Fibroblast of mammary gland (primary cell): ENCODE results near the gene CHD9NB.

Experiments
- DNase-seq: peaks from one replicate; pipeline ENCODE4 v3.0.0-alpha.2; 2010; ENCODE audit warnings: low read depth
- H3K4me3 ChIP-seq: 2 replicates; pipeline ENCODE4 v1.5.1; 2011; ENCODE audit warnings: low read depth, mild to moderate bottlenecking, low read length, moderate library complexity; ENCODE audit not compliant: control insufficient read depth
- TF ChIP-seq, protein P1 (sequence below): conservative IDR thresholded peaks from 2 replicates; pipeline ENCODE4 v1.5.1; 2011; ENCODE audit warnings: low read depth, low read length, inconsistent platforms; ENCODE audit not compliant: control insufficient read depth, insufficient read depth

Gene CHD9NB

DNA sequence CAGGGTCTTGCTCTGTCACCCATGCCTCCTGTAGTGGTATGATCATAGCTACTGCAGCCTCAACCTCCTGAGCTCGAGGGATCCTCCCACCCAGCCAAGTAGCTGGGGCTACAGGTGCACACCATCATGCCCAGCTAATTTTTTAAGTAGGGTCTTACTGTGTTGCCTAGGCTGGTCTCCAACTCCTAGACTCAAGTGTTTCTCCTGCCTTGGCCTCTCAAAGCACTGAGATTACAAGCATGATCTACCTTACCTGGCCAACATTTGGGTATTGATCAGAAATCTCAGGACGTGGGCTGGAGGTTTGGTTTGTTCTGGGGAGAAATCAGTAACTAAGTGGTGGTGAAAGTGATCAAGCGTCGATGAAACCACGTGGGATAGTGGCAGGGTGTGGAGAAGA lies 6.2 kb upstream of the CHD9NB start:
- no peak for DNase-seq
- TF ChIP-seq, protein P1, sequence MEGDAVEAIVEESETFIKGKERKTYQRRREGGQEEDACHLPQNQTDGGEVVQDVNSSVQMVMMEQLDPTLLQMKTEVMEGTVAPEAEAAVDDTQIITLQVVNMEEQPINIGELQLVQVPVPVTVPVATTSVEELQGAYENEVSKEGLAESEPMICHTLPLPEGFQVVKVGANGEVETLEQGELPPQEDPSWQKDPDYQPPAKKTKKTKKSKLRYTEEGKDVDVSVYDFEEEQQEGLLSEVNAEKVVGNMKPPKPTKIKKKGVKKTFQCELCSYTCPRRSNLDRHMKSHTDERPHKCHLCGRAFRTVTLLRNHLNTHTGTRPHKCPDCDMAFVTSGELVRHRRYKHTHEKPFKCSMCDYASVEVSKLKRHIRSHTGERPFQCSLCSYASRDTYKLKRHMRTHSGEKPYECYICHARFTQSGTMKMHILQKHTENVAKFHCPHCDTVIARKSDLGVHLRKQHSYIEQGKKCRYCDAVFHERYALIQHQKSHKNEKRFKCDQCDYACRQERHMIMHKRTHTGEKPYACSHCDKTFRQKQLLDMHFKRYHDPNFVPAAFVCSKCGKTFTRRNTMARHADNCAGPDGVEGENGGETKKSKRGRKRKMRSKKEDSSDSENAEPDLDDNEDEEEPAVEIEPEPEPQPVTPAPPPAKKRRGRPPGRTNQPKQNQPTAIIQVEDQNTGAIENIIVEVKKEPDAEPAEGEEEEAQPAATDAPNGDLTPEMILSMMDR: no peak
- H3K4me3 ChIP-seq: no peak overlapping the region

DNA sequence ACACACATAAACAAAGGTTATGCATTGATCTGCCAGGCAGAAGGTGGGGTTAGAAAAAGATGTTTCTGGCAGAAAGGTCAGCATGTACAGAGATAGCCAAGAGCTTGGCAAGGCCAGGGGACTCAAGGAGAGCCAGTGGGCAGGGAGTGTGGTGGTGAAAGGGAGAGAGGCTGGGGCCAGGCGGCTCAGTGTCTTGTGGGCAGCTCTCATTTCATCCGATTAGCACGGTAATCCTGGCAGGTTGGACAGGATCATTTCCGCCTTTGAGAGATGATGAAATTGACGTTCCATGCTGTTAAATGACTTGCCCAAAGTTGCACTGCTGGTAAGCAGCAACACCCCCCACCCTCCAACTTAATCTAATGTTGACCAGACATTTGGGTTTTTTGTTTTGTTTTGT lies 5.7 kb upstream of the CHD9NB start:
- TF ChIP-seq, protein P1: no peak

DNA sequence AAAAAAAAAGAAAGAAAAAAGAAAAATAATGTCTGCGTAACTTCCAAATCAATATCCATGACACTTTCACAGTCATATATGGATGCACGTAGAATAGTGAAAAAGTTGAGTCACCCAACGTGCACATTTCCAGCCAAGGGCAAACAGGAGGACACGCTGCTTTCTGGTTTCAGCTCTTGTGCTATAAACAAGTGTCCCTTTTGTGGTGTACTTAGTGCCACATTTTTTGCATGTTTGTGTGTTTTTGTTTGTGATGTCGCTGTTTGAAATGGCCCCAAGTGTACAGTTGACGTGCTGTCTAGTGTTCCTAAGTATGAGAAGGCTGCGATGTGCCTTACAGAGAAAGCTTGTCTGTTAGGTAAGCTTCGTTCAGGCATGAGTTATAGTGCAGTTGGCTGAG lies 5.0 kb upstream of the CHD9NB start:
- no peak overlapping the region for H3K4me3 ChIP-seq
- DNase-seq: no peak
- TF ChIP-seq, protein P1: no peak

More for the DNA sequence above, 5.7 kb upstream of the CHD9NB start:
- DNase-seq: no peak
- H3K4me3 ChIP-seq: no peak overlapping the region

DNA sequence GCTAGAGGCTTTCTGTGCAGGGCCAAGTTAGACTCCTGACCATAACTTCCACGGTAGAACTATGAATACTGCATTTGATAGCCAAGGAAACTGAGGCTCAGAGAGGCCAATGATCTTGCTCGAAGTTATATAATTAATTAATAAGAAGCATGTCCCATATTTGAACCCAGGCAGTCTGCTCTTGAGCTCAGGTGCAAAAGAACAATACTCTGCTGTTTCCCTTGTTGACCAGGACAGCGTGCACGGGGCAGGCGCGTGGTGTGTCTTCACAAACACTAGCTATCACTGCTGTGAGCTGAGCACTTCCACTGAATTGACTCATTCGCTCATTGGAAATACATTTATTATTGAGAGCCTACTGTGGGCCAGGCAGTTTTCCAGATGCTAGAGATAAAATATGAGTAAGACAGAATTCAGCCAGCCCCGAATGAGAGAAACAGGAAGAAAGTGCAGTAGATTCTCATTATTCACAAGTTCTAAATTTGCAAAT lies 3.7 kb upstream of the CHD9NB start:
- TF ChIP-seq, protein P1: no peak
- DNase-seq: peak; percentile 82
- H3K4me3 ChIP-seq: no peak overlapping the region

DNA sequence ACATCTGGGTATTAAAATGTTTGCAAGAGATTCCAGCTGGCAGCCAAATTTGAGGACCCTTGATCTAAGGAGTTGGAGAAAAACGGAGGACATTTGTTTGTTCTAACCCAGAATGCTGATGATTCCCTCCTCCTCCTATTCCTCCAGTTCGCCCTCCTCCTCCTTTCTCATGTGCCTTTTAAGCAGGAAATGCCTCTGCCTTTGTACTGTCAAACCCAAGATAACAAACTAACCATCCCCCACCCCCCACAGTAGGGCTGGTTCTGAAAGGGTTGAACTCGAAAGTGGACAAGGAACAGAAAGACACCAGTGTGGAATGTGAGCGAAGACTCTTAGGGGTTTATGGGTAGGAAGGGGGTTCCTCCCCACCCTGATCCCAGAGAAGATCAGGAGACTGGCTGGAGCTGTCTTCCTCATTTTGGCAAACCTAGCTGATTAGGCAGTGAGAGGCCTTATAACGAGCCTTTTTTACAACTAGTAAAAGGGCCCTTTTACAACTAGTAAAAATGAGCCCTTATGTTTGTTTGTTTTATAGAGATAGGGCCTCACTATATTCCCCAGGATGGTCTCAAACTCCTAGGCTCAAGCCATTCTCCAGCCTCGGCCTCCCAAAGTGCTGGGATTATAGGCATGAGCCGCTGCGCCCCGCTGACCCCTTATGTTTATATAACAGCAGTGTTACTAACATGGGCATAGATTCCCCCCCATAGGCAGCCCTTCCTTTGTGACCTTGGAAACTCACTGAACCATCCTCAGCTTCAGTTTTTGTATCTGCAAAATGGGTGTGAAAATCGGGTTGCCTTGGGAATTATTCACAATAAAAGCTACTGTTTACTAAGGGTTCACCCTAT lies 3.1 kb upstream of the CHD9NB start:
- DNase-seq: peak; percentile 78
- TF ChIP-seq, protein P1: no peak
- peak overlapping the region; percentile 72 for H3K4me3 ChIP-seq

DNA sequence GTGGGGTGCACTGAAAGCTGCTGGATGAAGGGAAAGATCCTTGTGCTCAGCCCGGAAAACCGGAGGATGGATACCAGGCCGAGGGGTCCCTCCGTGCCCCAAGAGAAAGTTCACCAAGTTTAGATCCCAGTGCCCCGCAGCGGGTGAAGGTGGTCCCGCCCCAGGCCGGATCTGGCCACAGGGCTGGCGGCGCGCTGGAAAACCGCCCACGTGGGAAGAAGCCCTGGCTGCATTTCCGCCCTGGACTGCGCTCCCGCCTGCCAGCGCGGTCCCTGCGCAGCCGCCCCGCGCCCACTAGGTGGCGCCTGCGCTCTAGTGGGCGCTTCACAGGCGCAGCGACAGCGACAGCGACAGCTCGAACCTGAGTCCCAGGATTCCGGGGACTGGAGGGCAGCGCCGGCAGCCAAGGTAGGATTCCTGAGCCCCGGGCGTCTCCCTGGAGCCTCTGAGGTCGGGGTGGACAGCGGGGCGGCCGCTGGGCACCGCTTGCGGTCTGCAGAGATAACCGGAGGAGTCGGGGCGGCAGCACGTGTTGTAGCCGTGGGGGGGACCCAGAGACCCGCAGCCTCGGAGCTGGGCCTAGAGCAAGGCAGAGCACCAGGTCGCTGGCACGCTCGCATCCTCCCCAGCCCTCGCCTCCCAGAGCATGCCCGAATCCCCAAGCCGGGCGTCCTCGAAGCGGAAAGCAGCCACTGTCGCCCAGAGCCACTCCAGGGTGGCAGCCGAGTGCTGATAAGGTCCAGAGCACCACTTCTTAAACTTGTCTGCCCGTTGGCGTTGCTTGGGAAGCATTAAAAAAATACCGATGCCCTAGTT lies 2.2 kb upstream of the CHD9NB start, which contains the start of gene CHD9:
TSS of gene CHD9 (plus strand) at position 322 of the 816 bp plus-strand sequence. CDS start 101,099 bp downstream, outside the sequence.
- DNase-seq: peak; percentile 81
- TF ChIP-seq, protein P1: peak; percentile 62
- peak within 1 kb of the TSS; percentile 72 for H3K4me3 ChIP-seq
